Cortex of kidney (tissue), 1 donor: ENCODE data around the gene WDR4.
"Not testable (repeated sequence)": the region's sequence is repeated elsewhere in the genome, so short reads cannot be mapped to it uniquely, and the experiment has no call there.

Experiments used
- DNase-seq: peaks from one replicate; lab custom pipeline; 2025; lab: John Stamatoyannopoulos, UW

The WDR4 gene

GRCh38 chr21:42815217-42815616 lies 64.1 kb downstream of the WDR4 start:
- no peak for DNase-seq

- DNase-seq, result not testable (repeated sequence)
Measured at GRCh38 chr21:42812528-42813241, 66.7 kb downstream of the WDR4 start.

DNA sequence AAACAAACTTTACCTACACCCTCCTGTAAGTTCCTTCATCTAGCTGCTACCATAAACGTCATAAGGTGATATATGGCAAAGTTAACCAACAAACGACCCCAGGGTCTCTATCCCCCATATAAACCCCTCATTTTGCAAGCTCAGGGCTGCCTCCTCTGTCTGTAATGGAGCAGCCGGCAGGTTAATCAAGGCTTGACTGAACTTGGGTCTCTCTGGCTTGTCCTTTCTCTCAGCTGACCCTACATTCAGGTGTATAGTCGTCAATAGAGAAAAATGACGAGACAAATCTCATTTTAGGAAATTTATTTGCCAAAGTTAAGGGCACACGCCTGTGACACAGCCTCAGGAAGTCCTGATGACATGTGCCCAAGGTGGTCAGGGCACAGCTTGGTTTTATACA lies 67.4 kb downstream of the WDR4 start:
- no peak for DNase-seq

GRCh38 chr21:42809577-42810475 lies 69.5 kb downstream of the WDR4 start:
- DNase-seq, result no peak

GRCh38 chr21:42809171-42809570 lies 70.2 kb downstream of the WDR4 start:
- no peak for DNase-seq

- no peak for DNase-seq
Measured at GRCh38 chr21:42807938-42808613, 71.3 kb downstream of the WDR4 start.

- not testable (repeated sequence) for DNase-seq
Measured at GRCh38 chr21:42807293-42807895, 71.9 kb downstream of the WDR4 start.

- no peak for DNase-seq
Measured at GRCh38 chr21:42806509-42807140, 72.7 kb downstream of the WDR4 start.

- DNase-seq, result not testable (repeated sequence)
Measured at GRCh38 chr21:42801616-42802015, 77.7 kb downstream of the WDR4 start.

DNA sequence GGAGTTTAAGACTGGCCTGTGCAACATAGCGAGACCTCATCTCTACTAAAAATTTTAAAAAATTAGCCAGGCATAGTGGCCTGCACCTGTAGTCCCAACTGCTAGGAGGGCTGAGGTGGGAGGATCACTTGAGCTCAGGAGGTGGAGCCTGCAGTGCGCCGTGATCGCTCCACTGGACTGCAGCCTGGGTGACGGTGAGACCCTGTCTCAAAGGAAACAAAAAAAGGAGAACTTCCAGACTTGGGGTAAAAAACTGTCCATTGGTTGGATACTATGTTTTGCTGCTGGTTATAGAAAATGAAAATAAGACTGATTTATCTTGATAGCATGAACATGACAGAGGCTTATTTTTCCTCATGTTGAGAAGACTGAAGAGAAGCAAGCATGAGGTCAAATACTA lies 79.4 kb downstream of the WDR4 start:
- DNase-seq, result no peak

DNA sequence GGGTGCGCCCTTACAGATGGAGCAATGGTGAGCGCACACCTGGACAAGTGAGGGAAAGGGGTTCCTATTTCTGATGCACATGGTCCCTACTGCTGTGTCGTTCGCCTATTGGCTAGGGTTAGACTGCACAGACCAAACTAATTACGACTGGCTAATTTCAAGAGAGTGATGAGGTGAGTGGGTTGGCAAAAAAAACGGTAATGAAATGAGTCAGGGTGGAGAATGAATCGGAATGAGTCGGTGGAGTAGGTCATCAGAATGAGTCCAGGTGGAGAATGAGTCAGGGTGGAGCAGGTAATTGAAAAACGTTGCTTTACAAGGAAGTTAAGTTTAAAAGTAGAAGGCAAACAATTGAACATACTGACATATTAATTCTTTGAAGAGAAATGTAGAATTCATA lies 79.8 kb downstream of the WDR4 start:
- DNase-seq, result no peak
